Neural progenitor cell (in vitro differentiated cells): Measurements from ENCODE around the gene SLC29A1.

ENCODE experiments used
- EZH2 ChIP-seq: fragments of 200-600 bp; sonication (generic); IDR thresholded peaks from 2 replicates; pipeline ENCODE4 v1.6.1; 2017; ENCODE audit warnings: antibody characterized with exemption, mild to moderate bottlenecking, moderate library complexity
- EZH2phosphoT487 ChIP-seq: fragments of 200-600 bp; sonication (generic); IDR thresholded peaks from 2 replicates; pipeline ENCODE4 v1.6.1; 2017; ENCODE audit warnings: antibody characterized with exemption
- TF ChIP-seq, protein P1 (sequence below): fragments of 200-600 bp; sonication (generic); IDR thresholded peaks from 2 replicates; pipeline ENCODE4 v1.5.1; 2017; ENCODE audit warnings: antibody characterized with exemption, mild to moderate bottlenecking

DNA sequence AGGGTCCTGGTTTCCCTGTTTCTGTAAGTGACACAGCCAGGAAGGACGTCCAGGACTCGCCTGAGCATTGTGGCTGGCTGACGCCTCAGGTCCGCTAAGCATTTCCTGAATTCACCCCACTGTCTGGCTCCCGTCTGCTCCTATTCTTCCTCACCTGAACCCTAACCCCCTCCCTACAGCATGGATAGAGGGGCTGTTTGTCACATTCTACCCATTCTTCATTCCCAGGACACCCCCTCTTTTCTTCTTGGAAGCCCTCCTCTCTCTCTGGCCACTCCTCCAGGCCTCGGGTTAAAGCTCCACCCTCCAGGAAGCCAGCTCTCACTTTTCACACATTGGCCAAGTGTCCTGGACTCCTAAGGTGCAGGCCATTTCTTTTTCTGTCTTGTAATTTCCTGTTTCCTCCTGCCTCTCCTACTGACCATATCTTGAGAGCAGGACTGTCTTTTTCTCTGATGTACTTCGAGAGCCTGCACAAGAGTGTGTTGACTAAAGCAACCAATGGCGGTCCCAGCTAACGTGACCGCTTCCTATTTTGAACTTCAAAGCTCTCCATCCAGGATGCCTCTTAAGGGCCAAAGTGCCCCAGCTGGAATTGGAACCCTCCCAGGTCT is 30.9 kb upstream of the SLC29A1 start:
- no peak for TF ChIP-seq EZH2
- TF ChIP-seq, protein P1, sequence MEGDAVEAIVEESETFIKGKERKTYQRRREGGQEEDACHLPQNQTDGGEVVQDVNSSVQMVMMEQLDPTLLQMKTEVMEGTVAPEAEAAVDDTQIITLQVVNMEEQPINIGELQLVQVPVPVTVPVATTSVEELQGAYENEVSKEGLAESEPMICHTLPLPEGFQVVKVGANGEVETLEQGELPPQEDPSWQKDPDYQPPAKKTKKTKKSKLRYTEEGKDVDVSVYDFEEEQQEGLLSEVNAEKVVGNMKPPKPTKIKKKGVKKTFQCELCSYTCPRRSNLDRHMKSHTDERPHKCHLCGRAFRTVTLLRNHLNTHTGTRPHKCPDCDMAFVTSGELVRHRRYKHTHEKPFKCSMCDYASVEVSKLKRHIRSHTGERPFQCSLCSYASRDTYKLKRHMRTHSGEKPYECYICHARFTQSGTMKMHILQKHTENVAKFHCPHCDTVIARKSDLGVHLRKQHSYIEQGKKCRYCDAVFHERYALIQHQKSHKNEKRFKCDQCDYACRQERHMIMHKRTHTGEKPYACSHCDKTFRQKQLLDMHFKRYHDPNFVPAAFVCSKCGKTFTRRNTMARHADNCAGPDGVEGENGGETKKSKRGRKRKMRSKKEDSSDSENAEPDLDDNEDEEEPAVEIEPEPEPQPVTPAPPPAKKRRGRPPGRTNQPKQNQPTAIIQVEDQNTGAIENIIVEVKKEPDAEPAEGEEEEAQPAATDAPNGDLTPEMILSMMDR, result no peak
- TF ChIP-seq EZH2phosphoT487, result no peak
